GM21723 (cell line): ENCODE results near the gene FCMR.

Experiments
- ATAC-seq: cut with Tn5 transposase; IDR thresholded peaks from one replicate; pipeline ENCODE4 v1.9.1; 2021; ENCODE audit warnings: mild to moderate bottlenecking, moderate library complexity; ENCODE audit not compliant: unreplicated experiment

The FCMR gene

GRCh38 chr1:206903687-206904086 is 18.1 kb downstream of the FCMR start:
- no peak for ATAC-seq

GRCh38 chr1:206902702-206903101 is 19.0 kb downstream of the FCMR start:
- no peak for ATAC-seq

GRCh38 chr1:206901944-206902343 is 19.8 kb downstream of the FCMR start:
- ATAC-seq = no peak

- no peak for ATAC-seq
These were observed 21.6 kb downstream of the FCMR start for GRCh38 chr1:206900149-206900548.

- no peak for ATAC-seq
These were observed 22.0 kb downstream of the FCMR start for GRCh38 chr1:206899717-206900116.

- ATAC-seq = no peak
These were observed 22.8 kb downstream of the FCMR start for GRCh38 chr1:206898915-206899431.

- ATAC-seq = no peak
These were observed 23.4 kb downstream of the FCMR start for GRCh38 chr1:206898089-206898914.

GRCh38 chr1:206897175-206897574 is 24.6 kb downstream of the FCMR start, which contains the start of gene IL24:
IL24 (plus strand) TSS chr1:206897443; CDS start chr1:206897833, 390 bp downstream.
- no peak for ATAC-seq

GRCh38 chr1:206896261-206896660 is 25.5 kb downstream of the FCMR start:
- no peak for ATAC-seq

- no peak for ATAC-seq
These were observed 25.9 kb downstream of the FCMR start for GRCh38 chr1:206895837-206896242.

GRCh38 chr1:206895325-206895724 is 26.4 kb downstream of the FCMR start:
- no peak for ATAC-seq

- ATAC-seq = no peak
These were observed 28.4 kb downstream of the FCMR start for GRCh38 chr1:206893380-206893779.

- no peak for ATAC-seq
These were observed 29.3 kb downstream of the FCMR start for GRCh38 chr1:206892351-206892984.

- no peak for ATAC-seq
These were observed 30.3 kb downstream of the FCMR start for GRCh38 chr1:206891412-206891811.

GRCh38 chr1:206890125-206891060 is 31.3 kb downstream of the FCMR start:
- no peak for ATAC-seq

GRCh38 chr1:206887701-206888100 is 34.0 kb downstream of the FCMR start:
- ATAC-seq = no peak

- ATAC-seq = no peak
These were observed 34.9 kb downstream of the FCMR start for GRCh38 chr1:206886831-206887230.

GRCh38 chr1:206885341-206886060 is 36.2 kb downstream of the FCMR start:
- ATAC-seq = no peak

- ATAC-seq = no peak
These were observed 37.9 kb downstream of the FCMR start for GRCh38 chr1:206883876-206884275.

GRCh38 chr1:206883160-206883559 is 38.6 kb downstream of the FCMR start:
- ATAC-seq = no peak
